ENCODE results near the gene HAVCR2.

Gene HAVCR2

GRCh38 chr5:157116483-157116954, 7.7 kb upstream of the HAVCR2 start:
- DNase-seq (ENCODE audit: extremely low read depth, low read depth) = no peak
- H3K4me3 ChIP-seq (replicated peaks; ENCODE audit: low read depth, low read length) = no peak overlapping the region

GRCh38 chr5:157115502-157115901, 6.7 kb upstream of the HAVCR2 start:
- TF ChIP-seq CTCF (IDR thresholded peaks at IDR 0.05; ENCODE audit: low read depth, low read length, missing control alignments) = no peak
- no peak overlapping the region for H3K4me3 ChIP-seq (replicated peaks; ENCODE audit: low read depth, low read length)
- DNase-seq (ENCODE audit: extremely low read depth, low read depth) = no peak

More at GRCh38 chr5:157116483-157116954, 7.7 kb upstream of the HAVCR2 start:
- no peak for TF ChIP-seq CTCF (IDR thresholded peaks at IDR 0.05; ENCODE audit: low read depth, low read length, missing control alignments)

- DNase-seq (ENCODE audit: extremely low read depth, low read depth) = no peak
- no peak for TF ChIP-seq CTCF (IDR thresholded peaks at IDR 0.05; ENCODE audit: low read depth, low read length, missing control alignments)
- no peak overlapping the region for H3K4me3 ChIP-seq (replicated peaks; ENCODE audit: low read depth, low read length)
Observed at GRCh38 chr5:157115012-157115411, 6.2 kb upstream of the HAVCR2 start.

GRCh38 chr5:157113002-157113401, 4.2 kb upstream of the HAVCR2 start:
- no peak for DNase-seq (ENCODE audit: extremely low read depth, low read depth)
- no peak overlapping the region for H3K4me3 ChIP-seq (replicated peaks; ENCODE audit: low read depth, low read length)
- no peak for TF ChIP-seq CTCF (IDR thresholded peaks at IDR 0.05; ENCODE audit: low read depth, low read length, missing control alignments)

- H3K4me3 ChIP-seq (replicated peaks; ENCODE audit: low read depth, low read length) = no peak overlapping the region
- TF ChIP-seq CTCF (IDR thresholded peaks at IDR 0.05; ENCODE audit: low read depth, low read length, missing control alignments) = no peak
- DNase-seq (ENCODE audit: extremely low read depth, low read depth) = no peak
Observed at GRCh38 chr5:157109744-157110143, 900 bp upstream of the HAVCR2 start.

- DNase-seq (ENCODE audit: extremely low read depth, low read depth) = no peak
- TF ChIP-seq CTCF (IDR thresholded peaks at IDR 0.05; ENCODE audit: low read depth, low read length, missing control alignments) = no peak
- H3K4me3 ChIP-seq (replicated peaks; ENCODE audit: low read depth, low read length) = no peak overlapping the region
Observed at GRCh38 chr5:157107508-157107907, 1.3 kb downstream of the HAVCR2 start.
